HTERT RPE-1 (cell line): ENCODE measurements around the gene NFE2L3.

Experiments used
- in situ Hi-C: fragments of 300-500 bp; cut with MboI; formaldehyde crosslinking; loops from 4 replicates; pipeline ENCODE4 v1.14.3; 2020; ENCODE audit warnings: low sequenced_read_pairs

The NFE2L3 gene

DNA sequence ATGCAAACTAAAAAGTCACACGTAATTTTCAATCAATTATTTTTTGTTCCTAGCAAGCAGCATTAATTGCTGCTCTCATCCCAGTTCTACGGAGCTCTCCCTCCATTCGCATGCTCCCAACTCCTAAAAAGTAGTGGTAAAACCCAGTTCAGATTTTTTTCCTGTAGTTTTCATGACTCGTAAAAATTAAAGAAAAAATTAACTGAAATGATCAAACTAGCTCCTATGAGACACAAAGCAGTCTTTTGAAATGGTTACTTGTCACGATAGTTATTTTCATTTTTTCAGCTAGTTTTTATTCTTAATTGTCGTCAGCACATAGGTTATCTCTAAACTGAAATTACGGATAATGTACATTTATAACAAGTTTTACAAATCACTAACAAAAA lies 46.8 kb downstream of the NFE2L3 start:
- in situ Hi-C loops = no loop called here

- in situ Hi-C loops = no loop called here
Measured at GRCh38 chr7:26199301-26200037, 47.5 kb downstream of the NFE2L3 start.

DNA sequence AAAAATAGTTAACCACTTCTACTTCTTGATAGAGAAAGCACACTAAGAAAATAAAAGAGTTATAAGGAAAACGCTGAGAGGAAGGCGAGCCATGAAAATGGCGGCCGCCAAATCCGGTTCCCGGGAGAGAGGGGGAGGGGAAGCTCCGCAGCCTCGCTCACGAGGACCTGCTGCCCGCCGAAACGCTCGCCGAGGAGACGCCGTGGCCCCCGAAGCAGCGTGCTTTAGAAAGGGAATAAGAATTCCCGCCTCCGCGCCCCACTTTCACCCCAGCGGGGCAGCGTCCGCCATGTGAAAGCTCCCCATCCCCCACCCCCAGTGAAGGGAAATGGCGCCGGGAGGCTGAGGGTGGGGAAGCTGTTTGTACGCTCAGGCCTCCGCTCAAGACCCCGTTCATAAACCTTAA lies 48.0 kb downstream of the NFE2L3 start:
- in situ Hi-C loops = no loop called here

GRCh38 chr7:26200444-26201246 lies 48.6 kb downstream of the NFE2L3 start, which contains the start of gene HNRNPA2B1:
TSS of gene HNRNPA2B1 (minus strand) at chr7:26200746. CDS start at chr7:26200577, 169 bp downstream.
- in situ Hi-C loops = no loop called here

- in situ Hi-C loops = no loop called here
Measured at GRCh38 chr7:26201247-26202018, 49.4 kb downstream of the NFE2L3 start, which contains the start of gene CBX3. TSS of gene CBX3 (plus strand) at chr7:26201745. CDS start at chr7:26202999, 1,254 bp downstream.

DNA sequence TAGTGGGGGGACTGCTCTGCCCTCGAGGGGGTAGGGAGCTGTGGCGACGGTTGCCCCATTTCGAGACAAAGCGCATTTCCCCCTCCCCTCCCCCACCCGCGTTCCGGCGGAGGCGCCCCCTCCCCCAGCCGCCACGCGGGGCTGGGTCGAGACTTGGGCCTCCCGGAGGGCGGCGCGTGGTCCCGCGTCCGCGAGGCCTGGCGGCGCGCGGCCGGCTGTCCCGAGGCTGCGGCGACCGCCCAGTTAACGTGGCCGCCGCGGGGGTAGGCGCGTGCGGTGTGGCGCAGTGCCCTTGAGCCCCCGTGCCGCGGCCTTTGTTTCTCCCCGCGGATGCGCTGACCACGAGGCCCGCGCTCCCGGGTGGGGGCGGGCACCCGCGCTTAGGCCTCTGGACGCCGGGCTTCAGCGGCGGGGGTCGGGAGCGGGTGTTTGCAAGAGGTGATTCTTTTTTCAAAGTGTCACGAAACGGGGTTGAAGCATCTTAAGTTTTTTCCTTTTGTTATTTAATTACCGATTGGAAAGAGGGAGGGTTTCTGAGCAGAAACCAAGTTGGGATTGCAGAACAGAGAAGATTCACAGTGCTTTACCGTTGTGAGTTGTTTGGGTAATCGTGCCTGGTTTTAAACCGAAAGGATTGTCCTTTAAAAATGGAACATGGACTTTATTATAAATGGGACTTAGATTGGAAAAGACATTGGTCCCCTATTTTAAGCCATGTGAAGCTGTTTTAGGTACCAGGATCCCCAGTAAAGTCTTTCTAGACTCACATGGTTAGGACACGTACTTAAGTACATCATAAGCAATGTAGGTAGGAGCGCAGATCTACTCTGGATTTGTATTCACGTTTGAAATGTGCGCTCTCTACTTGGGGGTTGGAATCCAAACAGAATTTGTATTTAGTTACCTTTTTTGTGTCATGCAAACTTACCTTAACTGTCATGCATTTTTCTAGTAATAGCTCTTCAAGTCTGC lies 50.3 kb downstream of the NFE2L3 start:
- in situ Hi-C loops = no loop called here

DNA sequence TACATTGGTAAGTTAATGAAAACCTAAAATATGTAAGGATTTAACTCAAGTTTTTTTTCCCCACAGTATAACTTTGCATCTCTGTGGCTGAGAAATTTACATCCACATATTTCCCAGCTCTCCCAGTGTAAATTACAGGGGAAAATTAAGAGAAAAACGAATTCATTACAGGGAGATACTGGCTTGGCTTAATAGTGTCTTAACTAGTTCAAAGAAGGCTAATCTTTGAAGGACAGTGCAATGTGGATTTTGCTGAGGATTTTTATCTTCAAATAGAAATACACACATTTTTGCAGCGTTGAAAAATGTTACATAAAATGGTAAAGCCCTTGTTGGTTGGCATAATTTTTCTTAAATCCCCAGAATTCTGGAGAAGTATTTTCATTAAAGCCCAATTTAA lies 51.0 kb downstream of the NFE2L3 start:
- in situ Hi-C loops = no loop called here

- in situ Hi-C loops = no loop called here
Measured at GRCh38 chr7:26208040-26208439, 56.0 kb downstream of the NFE2L3 start.

- in situ Hi-C loops = no loop called here
Measured at GRCh38 chr7:26212921-26213718, 61.1 kb downstream of the NFE2L3 start.

DNA sequence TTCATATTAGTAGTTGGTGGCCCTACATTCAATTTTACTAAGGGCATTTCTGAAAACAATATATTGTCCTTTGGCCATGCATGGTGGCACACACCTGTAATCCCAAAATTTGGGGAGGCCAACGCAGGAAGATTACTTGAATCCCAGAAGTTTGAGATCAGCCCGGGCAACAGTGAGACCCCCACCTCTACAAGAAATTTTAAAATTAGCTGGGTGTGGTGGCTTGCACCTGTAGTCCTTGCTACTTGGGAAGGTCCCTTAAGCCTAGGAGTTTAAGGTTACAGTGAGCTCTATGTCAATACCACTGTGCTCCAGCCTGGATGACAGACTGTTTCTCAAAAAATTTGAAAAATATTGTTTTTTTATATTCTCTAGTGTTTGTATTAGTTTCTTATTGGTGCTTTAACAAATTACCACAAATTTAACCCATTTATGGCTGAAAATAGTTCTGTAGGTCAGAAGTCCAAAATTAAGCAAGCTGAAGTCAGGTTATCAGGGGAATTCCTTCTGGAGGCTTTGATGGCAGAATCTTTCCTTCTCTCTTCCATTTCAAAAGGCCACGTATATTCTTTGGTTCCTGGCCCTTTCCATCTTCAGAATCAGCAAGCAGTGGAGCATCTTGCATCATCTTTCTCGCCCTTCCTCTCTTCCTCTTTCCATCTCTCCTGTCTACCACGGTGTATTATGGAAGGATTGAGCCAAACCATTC lies 62.0 kb downstream of the NFE2L3 start:
- in situ Hi-C loops = no loop called here

DNA sequence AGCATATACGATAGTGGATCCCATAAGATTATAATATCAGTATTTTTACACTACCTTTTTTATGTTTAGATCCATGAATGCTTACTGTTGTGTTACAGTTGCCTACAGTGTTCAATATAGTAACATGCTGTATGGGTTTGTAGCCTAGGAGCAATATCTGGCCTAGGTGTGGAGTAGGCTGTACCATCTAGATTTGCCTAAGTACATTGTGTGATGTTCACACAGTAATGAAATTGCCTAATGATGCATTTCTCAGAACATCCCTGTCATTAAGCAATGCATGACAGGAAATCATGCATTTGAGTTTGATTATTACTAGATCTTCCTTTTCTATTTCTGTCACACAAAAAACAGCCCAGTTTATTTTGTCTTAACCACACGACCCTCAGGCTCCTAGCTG lies 64.1 kb downstream of the NFE2L3 start:
- in situ Hi-C loops = no loop called here

DNA sequence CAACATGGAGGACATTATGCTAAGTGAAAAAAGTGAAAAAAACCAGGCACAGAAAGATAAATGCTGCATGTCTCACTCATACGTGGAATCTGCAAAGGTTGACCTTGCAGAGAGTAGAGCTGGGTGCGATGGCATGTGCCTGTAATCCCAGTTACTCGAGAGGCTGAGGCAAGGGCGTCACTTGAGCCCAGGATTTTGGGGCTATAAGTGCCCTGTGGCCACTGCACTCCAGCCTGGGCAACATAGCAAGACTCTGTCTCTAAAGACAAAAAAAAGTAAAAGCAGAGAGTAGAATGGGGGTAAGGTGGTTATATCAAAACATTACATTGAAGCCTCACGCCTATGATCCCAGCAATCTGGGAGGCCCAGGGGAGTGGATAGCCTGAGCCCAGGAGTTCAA lies 72.4 kb downstream of the NFE2L3 start:
- in situ Hi-C loops = no loop called here

GRCh38 chr7:26227987-26228386 lies 76.0 kb downstream of the NFE2L3 start:
- in situ Hi-C loops = no loop called here

- in situ Hi-C loops = no loop called here
Measured at GRCh38 chr7:26233902-26234511, 82.0 kb downstream of the NFE2L3 start.
